SK-N-SH treated with all-trans-retinoic acid at 6 μM for 48 hours (cell line): Measurements from ENCODE around the gene DPM2.
A peak's percentile ranks its signal among the peaks of the same experiment; 100 is the strongest.

Experiments
- ATAC-seq: fragments of 200-7000 bp; cut with Tn5 transposase; 3 replicates; pipeline ENCODE4 v1.9.1; 2020; ENCODE audit warnings: mild to moderate bottlenecking, moderate library complexity
- ARNTL ChIP-seq: fragments of 450-650 bp; formaldehyde crosslinking; IDR thresholded peaks from 2 replicates; pipeline ENCODE4 v1.5.0; 2020; ENCODE audit warnings: low read depth, mild to moderate bottlenecking, moderate library complexity, borderline replicate concordance
- BACH2 ChIP-seq: fragments of 250-450 bp; sonication (Bioruptor Pico); IDR thresholded peaks from 2 replicates; pipeline ENCODE4 v1.9.0; 2021; ENCODE audit warnings: mild to moderate bottlenecking, borderline replicate concordance
- CREB5 ChIP-seq: fragments of 250-450 bp; sonication (Bioruptor Pico); IDR thresholded peaks from 2 replicates; pipeline ENCODE4 v1.5.1; 2020; ENCODE audit warnings: low read depth, mild to moderate bottlenecking, moderate library complexity
- ESRRG ChIP-seq: fragments of 250-450 bp; sonication (Bioruptor Pico); IDR thresholded peaks from 2 replicates; pipeline ENCODE4 v1.6.1; 2021; ENCODE audit warnings: mild to moderate bottlenecking
- ISL1 ChIP-seq: fragments of 250-450 bp; sonication (Bioruptor Pico); IDR thresholded peaks from 2 replicates; pipeline ENCODE4 v2.1.2; 2022; ENCODE audit warnings: mild to moderate bottlenecking, moderate library complexity
- OSR1 ChIP-seq: fragments of 250-450 bp; sonication (Bioruptor Pico); IDR thresholded peaks from 2 replicates; pipeline ENCODE4 v1.8.0; 2022; ENCODE audit warnings: moderate library complexity, mild to moderate bottlenecking, inconsistent platforms
- PPARA ChIP-seq: fragments of 250-450 bp; sonication (Bioruptor Pico); IDR thresholded peaks from 2 replicates; pipeline ENCODE4 v1.5.0; 2020; ENCODE audit warnings: mild to moderate bottlenecking, borderline replicate concordance
- RARB ChIP-seq: fragments of 250-450 bp; sonication (Bioruptor Pico); IDR thresholded peaks from 2 replicates; pipeline ENCODE4 v1.8.0; 2021; ENCODE audit warnings: mild to moderate bottlenecking, moderate library complexity
- SNAI2 ChIP-seq: fragments of 250-450 bp; sonication (Bioruptor Pico); IDR thresholded peaks from 2 replicates; pipeline ENCODE4 v1.5.0; 2020; ENCODE audit warnings: mild to moderate bottlenecking, moderate library complexity
- TCF4 ChIP-seq: fragments of 250-450 bp; sonication (Bioruptor Pico); IDR thresholded peaks from 2 replicates; pipeline ENCODE4 v1.8.0; 2021; ENCODE audit warnings: mild to moderate bottlenecking, moderate library complexity, borderline replicate concordance
- TOX ChIP-seq: fragments of 250-450 bp; sonication (Bioruptor Pico); IDR thresholded peaks from 2 replicates; pipeline ENCODE4 v1.8.0; 2021; ENCODE audit warnings: mild to moderate bottlenecking, moderate library complexity, borderline replicate concordance
- ZC3H10 ChIP-seq: fragments of 250-450 bp; sonication (Bioruptor Pico); IDR thresholded peaks from 2 replicates; pipeline ENCODE4 v1.5.1; 2021; ENCODE audit warnings: mild to moderate bottlenecking, moderate library complexity
- ZFP30 ChIP-seq: fragments of 450-650 bp; formaldehyde crosslinking; IDR thresholded peaks from 2 replicates; pipeline ENCODE4 v1.5.0; 2022; ENCODE audit warnings: mild to moderate bottlenecking, moderate library complexity
- ZNF565 ChIP-seq: fragments of 450-650 bp; formaldehyde crosslinking; conservative IDR thresholded peaks from 2 replicates; pipeline ENCODE4 v1.5.0; 2020; ENCODE audit warnings: low read depth, mild to moderate bottlenecking, moderate library complexity
- ZNF70 ChIP-seq: fragments of 450-650 bp; formaldehyde crosslinking; IDR thresholded peaks from 2 replicates; pipeline ENCODE4 v1.5.0; 2020; ENCODE audit warnings: mild to moderate bottlenecking, moderate library complexity
- ZNF8 ChIP-seq: fragments of 450-650 bp; formaldehyde crosslinking; IDR thresholded peaks from 2 replicates; pipeline ENCODE4 v1.5.0; 2020; ENCODE audit warnings: mild to moderate bottlenecking, moderate library complexity
- TF ChIP-seq, protein P1 (sequence below): fragments of 250-450 bp; sonication (Bioruptor Pico); IDR thresholded peaks from 2 replicates; pipeline ENCODE4 v1.5.1; 2021; ENCODE audit warnings: mild to moderate bottlenecking, moderate library complexity
- TF ChIP-seq, protein P2 (sequence below): fragments of 250-450 bp; sonication (Bioruptor Pico); IDR thresholded peaks from 2 replicates; pipeline ENCODE4 v1.5.0; 2020; ENCODE audit warnings: mild to moderate bottlenecking, moderate library complexity
- TF ChIP-seq, protein P3 (sequence below): fragments of 250-450 bp; sonication (Bioruptor Pico); IDR thresholded peaks from 2 replicates; pipeline ENCODE4 v1.8.0; 2020; ENCODE audit warnings: mild to moderate bottlenecking, moderate library complexity, borderline replicate concordance

The DPM2 gene

GRCh38 chr9:127924736-127925444, 12.8 kb downstream of the DPM2 start:
- ATAC-seq, result no peak
- TF ChIP-seq PPARA (CRISPR knock-in tag), result no peak
- TF ChIP-seq, protein P1, sequence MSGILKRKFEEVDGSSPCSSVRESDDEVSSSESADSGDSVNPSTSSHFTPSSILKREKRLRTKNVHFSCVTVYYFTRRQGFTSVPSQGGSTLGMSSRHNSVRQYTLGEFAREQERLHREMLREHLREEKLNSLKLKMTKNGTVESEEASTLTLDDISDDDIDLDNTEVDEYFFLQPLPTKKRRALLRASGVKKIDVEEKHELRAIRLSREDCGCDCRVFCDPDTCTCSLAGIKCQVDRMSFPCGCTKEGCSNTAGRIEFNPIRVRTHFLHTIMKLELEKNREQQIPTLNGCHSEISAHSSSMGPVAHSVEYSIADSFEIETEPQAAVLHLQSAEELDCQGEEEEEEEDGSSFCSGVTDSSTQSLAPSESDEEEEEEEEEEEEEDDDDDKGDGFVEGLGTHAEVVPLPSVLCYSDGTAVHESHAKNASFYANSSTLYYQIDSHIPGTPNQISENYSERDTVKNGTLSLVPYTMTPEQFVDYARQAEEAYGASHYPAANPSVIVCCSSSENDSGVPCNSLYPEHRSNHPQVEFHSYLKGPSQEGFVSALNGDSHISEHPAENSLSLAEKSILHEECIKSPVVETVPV (CRISPR knock-in tag), result no peak
- no peak for TF ChIP-seq RARB (CRISPR knock-in tag)
- TF ChIP-seq ISL1 (CRISPR knock-in tag), result no peak
- no peak for TF ChIP-seq OSR1 (CRISPR knock-in tag)
- no peak for TF ChIP-seq ZNF8 (CRISPR knock-in tag)
- no peak for TF ChIP-seq ZNF70 (CRISPR knock-in tag)
- TF ChIP-seq, protein P2, sequence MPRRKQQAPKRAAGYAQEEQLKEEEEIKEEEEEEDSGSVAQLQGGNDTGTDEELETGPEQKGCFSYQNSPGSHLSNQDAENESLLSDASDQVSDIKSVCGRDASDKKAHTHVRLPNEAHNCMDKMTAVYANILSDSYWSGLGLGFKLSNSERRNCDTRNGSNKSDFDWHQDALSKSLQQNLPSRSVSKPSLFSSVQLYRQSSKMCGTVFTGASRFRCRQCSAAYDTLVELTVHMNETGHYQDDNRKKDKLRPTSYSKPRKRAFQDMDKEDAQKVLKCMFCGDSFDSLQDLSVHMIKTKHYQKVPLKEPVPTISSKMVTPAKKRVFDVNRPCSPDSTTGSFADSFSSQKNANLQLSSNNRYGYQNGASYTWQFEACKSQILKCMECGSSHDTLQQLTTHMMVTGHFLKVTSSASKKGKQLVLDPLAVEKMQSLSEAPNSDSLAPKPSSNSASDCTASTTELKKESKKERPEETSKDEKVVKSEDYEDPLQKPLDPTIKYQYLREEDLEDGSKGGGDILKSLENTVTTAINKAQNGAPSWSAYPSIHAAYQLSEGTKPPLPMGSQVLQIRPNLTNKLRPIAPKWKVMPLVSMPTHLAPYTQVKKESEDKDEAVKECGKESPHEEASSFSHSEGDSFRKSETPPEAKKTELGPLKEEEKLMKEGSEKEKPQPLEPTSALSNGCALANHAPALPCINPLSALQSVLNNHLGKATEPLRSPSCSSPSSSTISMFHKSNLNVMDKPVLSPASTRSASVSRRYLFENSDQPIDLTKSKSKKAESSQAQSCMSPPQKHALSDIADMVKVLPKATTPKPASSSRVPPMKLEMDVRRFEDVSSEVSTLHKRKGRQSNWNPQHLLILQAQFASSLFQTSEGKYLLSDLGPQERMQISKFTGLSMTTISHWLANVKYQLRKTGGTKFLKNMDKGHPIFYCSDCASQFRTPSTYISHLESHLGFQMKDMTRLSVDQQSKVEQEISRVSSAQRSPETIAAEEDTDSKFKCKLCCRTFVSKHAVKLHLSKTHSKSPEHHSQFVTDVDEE (CRISPR knock-in tag), result no peak
- TF ChIP-seq TOX (CRISPR knock-in tag), result no peak
- TF ChIP-seq, protein P3, sequence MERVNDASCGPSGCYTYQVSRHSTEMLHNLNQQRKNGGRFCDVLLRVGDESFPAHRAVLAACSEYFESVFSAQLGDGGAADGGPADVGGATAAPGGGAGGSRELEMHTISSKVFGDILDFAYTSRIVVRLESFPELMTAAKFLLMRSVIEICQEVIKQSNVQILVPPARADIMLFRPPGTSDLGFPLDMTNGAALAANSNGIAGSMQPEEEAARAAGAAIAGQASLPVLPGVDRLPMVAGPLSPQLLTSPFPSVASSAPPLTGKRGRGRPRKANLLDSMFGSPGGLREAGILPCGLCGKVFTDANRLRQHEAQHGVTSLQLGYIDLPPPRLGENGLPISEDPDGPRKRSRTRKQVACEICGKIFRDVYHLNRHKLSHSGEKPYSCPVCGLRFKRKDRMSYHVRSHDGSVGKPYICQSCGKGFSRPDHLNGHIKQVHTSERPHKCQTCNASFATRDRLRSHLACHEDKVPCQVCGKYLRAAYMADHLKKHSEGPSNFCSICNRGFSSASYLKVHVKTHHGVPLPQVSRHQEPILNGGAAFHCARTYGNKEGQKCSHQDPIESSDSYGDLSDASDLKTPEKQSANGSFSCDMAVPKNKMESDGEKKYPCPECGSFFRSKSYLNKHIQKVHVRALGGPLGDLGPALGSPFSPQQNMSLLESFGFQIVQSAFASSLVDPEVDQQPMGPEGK (CRISPR knock-in tag), result no peak
- TF ChIP-seq ZNF565 (CRISPR knock-in tag), result no peak
- TF ChIP-seq SNAI2, result no peak
- no peak for TF ChIP-seq TCF4

GRCh38 chr9:127923771-127924170, 13.9 kb downstream of the DPM2 start:
- ATAC-seq, result peak; percentile 35
- TF ChIP-seq PPARA (CRISPR knock-in tag) (no peak), BACH2 (no peak), TCF4 (no peak), ZC3H10 (CRISPR knock-in tag) (no peak), CREB5 (CRISPR knock-in tag) (no peak), ZFP30 (CRISPR knock-in tag) (no peak)
- TF ChIP-seq, all 23 proteins: peak for 0

DNA sequence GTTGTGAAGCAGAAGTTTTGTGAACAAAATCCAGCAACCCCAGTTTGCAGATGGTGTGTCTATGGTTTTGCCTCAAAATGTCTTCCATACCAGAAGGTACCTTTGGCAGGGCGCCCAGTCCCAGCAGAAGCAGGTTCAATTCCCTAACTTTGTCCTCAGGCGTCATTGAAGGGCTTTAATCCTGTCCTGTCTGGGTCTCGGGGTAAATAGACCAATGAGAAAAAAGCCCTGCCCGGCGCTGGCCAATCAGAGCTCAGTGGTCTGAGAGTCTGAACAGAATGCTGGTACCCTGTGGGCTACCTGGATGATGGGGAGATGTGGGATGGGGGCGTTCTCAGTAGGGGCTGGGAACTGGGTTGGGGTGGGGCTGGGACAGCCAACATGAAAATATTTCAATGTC, 14.6 kb downstream of the DPM2 start:
- ATAC-seq, result no peak
- TF ChIP-seq ARNTL (CRISPR knock-in tag) (no peak), ZC3H10 (CRISPR knock-in tag) (no peak), TCF4 (no peak), CREB5 (CRISPR knock-in tag) (no peak), ZNF70 (CRISPR knock-in tag) (no peak), ESRRG (CRISPR knock-in tag) (no peak), RARB (CRISPR knock-in tag) (no peak)
- TF ChIP-seq, protein P3 (CRISPR knock-in tag), result no peak
- TF ChIP-seq, protein P2 (CRISPR knock-in tag), result no peak
